Measurements from ENCODE around the gene DNAH10.

GRCh38 chr12:123958876-123959275, 196.8 kb downstream of the DNAH10 start:
- TF ChIP-seq CTCF (conservative IDR thresholded peaks at IDR 0.05) (no peak), EZH2 (IDR thresholded peaks at IDR 0.05; ENCODE audit: low read depth) (no peak)
